ENCODE measurements around the gene EDEM1. TPM values are rescaled to one million over a fixed set of nuclear protein-coding genes. Genes with fewer than 3 reads are reported as not detected.
A peak's percentile ranks its signal among the peaks of the same experiment; 100 is the strongest.
"Not testable (repeated sequence)": the region's sequence is repeated elsewhere in the genome, so short reads cannot be mapped to it uniquely, and the experiment has no call there.

The EDEM1 gene
- polyA plus RNA-seq, 2 donors, result 5.8 to 9.0 TPM

GRCh38 chr3:5238545-5238944 lies 51.0 kb downstream of the EDEM1 start:
- WGBS, 2 donors, result 60% methylated on average over 5 of the region's 5 CpGs
- no peaks in the 10 kb centered on the region for H3K27me3 ChIP-seq (ENCODE audit: control insufficient read depth in 1 of 2, insufficient read depth in 2 of 2, low read length in 2 of 2)
- H3K9me3 ChIP-seq (ENCODE audit: control insufficient read depth in 2 of 2, insufficient read depth in 1 of 2, low read depth in 1 of 2, low read length in 1 of 2), result no peaks in the 10 kb centered on the region
- no peaks in the 10 kb centered on the region for H3K36me3 ChIP-seq (ENCODE audit: control insufficient read depth in 2 of 2, insufficient read depth in 2 of 2, low read length in 1 of 2)
- H3K4me3 ChIP-seq (ENCODE audit: low read depth in 1 of 2, low read length in 2 of 2), result no peak overlapping the region
- no peak overlapping the region for H3K27ac ChIP-seq (ENCODE audit: low read depth in 2 of 2, low read length in 1 of 2)
- no peaks in the 10 kb centered on the region for H3K4me1 ChIP-seq (ENCODE audit: control insufficient read depth in 2 of 2, insufficient read depth in 2 of 2, low read length in 1 of 2)

GRCh38 chr3:5239602-5240001 lies 52.1 kb downstream of the EDEM1 start:
- H3K27me3 ChIP-seq (ENCODE audit: control insufficient read depth in 1 of 2, insufficient read depth in 2 of 2, low read length in 2 of 2), result no peaks in the 10 kb centered on the region
- H3K27ac ChIP-seq (ENCODE audit: low read depth in 2 of 2, low read length in 1 of 2), result no peak overlapping the region
- H3K36me3 ChIP-seq (ENCODE audit: control insufficient read depth in 2 of 2, insufficient read depth in 2 of 2, low read length in 1 of 2), result no peaks in the 10 kb centered on the region
- H3K4me3 ChIP-seq (ENCODE audit: low read depth in 1 of 2, low read length in 2 of 2), result no peak overlapping the region
- WGBS, 2 donors, result 36% methylated on average over 4 of the region's 4 CpGs
- no peaks in the 10 kb centered on the region for H3K4me1 ChIP-seq (ENCODE audit: control insufficient read depth in 2 of 2, insufficient read depth in 2 of 2, low read length in 1 of 2)
- no peaks in the 10 kb centered on the region for H3K9me3 ChIP-seq (ENCODE audit: control insufficient read depth in 2 of 2, insufficient read depth in 1 of 2, low read depth in 1 of 2, low read length in 1 of 2)

GRCh38 chr3:5240740-5241139 lies 53.2 kb downstream of the EDEM1 start:
- no peaks in the 10 kb centered on the region for H3K27me3 ChIP-seq (ENCODE audit: control insufficient read depth in 1 of 2, insufficient read depth in 2 of 2, low read length in 2 of 2)
- no peaks in the 10 kb centered on the region for H3K36me3 ChIP-seq (ENCODE audit: control insufficient read depth in 2 of 2, insufficient read depth in 2 of 2, low read length in 1 of 2)
- H3K4me1 ChIP-seq (ENCODE audit: control insufficient read depth in 2 of 2, insufficient read depth in 2 of 2, low read length in 1 of 2), result no peaks in the 10 kb centered on the region
- WGBS, 2 donors, result 77 to 80% methylated on average over 1 of the region's 1 CpG
- H3K4me3 ChIP-seq (ENCODE audit: low read depth in 1 of 2, low read length in 2 of 2), result no peak overlapping the region
- H3K27ac ChIP-seq (ENCODE audit: low read depth in 2 of 2, low read length in 1 of 2), result no peak overlapping the region
- no peaks in the 10 kb centered on the region for H3K9me3 ChIP-seq (ENCODE audit: control insufficient read depth in 2 of 2, insufficient read depth in 1 of 2, low read depth in 1 of 2, low read length in 1 of 2)

GRCh38 chr3:5242785-5243184 lies 55.3 kb downstream of the EDEM1 start:
- H3K4me1 ChIP-seq (ENCODE audit: control insufficient read depth in 2 of 2, insufficient read depth in 2 of 2, low read length in 1 of 2); H3K27me3 ChIP-seq (ENCODE audit: control insufficient read depth in 1 of 2, insufficient read depth in 2 of 2, low read length in 2 of 2); H3K36me3 ChIP-seq (ENCODE audit: control insufficient read depth in 2 of 2, insufficient read depth in 2 of 2, low read length in 1 of 2); H3K4me3 ChIP-seq (ENCODE audit: low read depth in 1 of 2, low read length in 2 of 2); H3K9me3 ChIP-seq (ENCODE audit: control insufficient read depth in 2 of 2, insufficient read depth in 1 of 2, low read depth in 1 of 2, low read length in 1 of 2); H3K27ac ChIP-seq (ENCODE audit: low read depth in 2 of 2, low read length in 1 of 2): not testable (repeated sequence)
- WGBS, 2 donors, result 87 to 92% methylated on average over 20 to 23 of the region's 23 CpGs

- no peaks in the 10 kb centered on the region for H3K27me3 ChIP-seq (ENCODE audit: control insufficient read depth in 1 of 2, insufficient read depth in 2 of 2, low read length in 2 of 2)
- no peak overlapping the region for H3K4me3 ChIP-seq (ENCODE audit: low read depth in 1 of 2, low read length in 2 of 2)
- H3K27ac ChIP-seq (ENCODE audit: low read depth in 2 of 2, low read length in 1 of 2), result no peak overlapping the region
- H3K9me3 ChIP-seq (ENCODE audit: control insufficient read depth in 2 of 2, insufficient read depth in 1 of 2, low read depth in 1 of 2, low read length in 1 of 2), result no peaks in the 10 kb centered on the region
- no peaks in the 10 kb centered on the region for H3K4me1 ChIP-seq (ENCODE audit: control insufficient read depth in 2 of 2, insufficient read depth in 2 of 2, low read length in 1 of 2)
- no peaks in the 10 kb centered on the region for H3K36me3 ChIP-seq (ENCODE audit: control insufficient read depth in 2 of 2, insufficient read depth in 2 of 2, low read length in 1 of 2)
Measured at GRCh38 chr3:5245927-5246326, 58.4 kb downstream of the EDEM1 start.

GRCh38 chr3:5248822-5249221 lies 61.3 kb downstream of the EDEM1 start:
- Histone ChIP-seq H3K4me3 (ENCODE audit: low read depth in 1 of 2, low read length in 2 of 2) (no peak overlapping the region), H3K4me1 (ENCODE audit: control insufficient read depth in 2 of 2, insufficient read depth in 2 of 2, low read length in 1 of 2) (no peaks in the 10 kb centered on the region), H3K27me3 (ENCODE audit: control insufficient read depth in 1 of 2, insufficient read depth in 2 of 2, low read length in 2 of 2) (no peaks in the 10 kb centered on the region), H3K36me3 (ENCODE audit: control insufficient read depth in 2 of 2, insufficient read depth in 2 of 2, low read length in 1 of 2) (no peaks in the 10 kb centered on the region), H3K27ac (ENCODE audit: low read depth in 2 of 2, low read length in 1 of 2) (no peak overlapping the region), H3K9me3 (ENCODE audit: control insufficient read depth in 2 of 2, insufficient read depth in 1 of 2, low read depth in 1 of 2, low read length in 1 of 2) (no peaks in the 10 kb centered on the region)
- 85 to 86% methylated on average over 3 of the region's 3 CpGs for WGBS, 2 donors

- no peak overlapping the region for H3K27ac ChIP-seq (ENCODE audit: low read depth in 2 of 2, low read length in 1 of 2)
- H3K9me3 ChIP-seq (ENCODE audit: control insufficient read depth in 2 of 2, insufficient read depth in 1 of 2, low read depth in 1 of 2, low read length in 1 of 2), result no peaks in the 10 kb centered on the region
- WGBS, 2 donors, result 24 to 28% methylated on average over 9 of the region's 9 CpGs
- H3K4me1 ChIP-seq (ENCODE audit: control insufficient read depth in 2 of 2, insufficient read depth in 2 of 2, low read length in 1 of 2), result no peaks in the 10 kb centered on the region
- H3K27me3 ChIP-seq (ENCODE audit: control insufficient read depth in 1 of 2, insufficient read depth in 2 of 2, low read length in 2 of 2), result no peaks in the 10 kb centered on the region
- no peaks in the 10 kb centered on the region for H3K36me3 ChIP-seq (ENCODE audit: control insufficient read depth in 2 of 2, insufficient read depth in 2 of 2, low read length in 1 of 2)
- peak overlapping the region in 1 of 2 donors; percentile 40 for H3K4me3 ChIP-seq (ENCODE audit: low read depth in 1 of 2, low read length in 2 of 2)
Measured at GRCh38 chr3:5250467-5251195, 63.1 kb downstream of the EDEM1 start.

GRCh38 chr3:5251196-5251583 lies 63.7 kb downstream of the EDEM1 start:
- no peaks in the 10 kb centered on the region for H3K36me3 ChIP-seq (ENCODE audit: control insufficient read depth in 2 of 2, insufficient read depth in 2 of 2, low read length in 1 of 2)
- no peaks in the 10 kb centered on the region for H3K4me1 ChIP-seq (ENCODE audit: control insufficient read depth in 2 of 2, insufficient read depth in 2 of 2, low read length in 1 of 2)
- H3K9me3 ChIP-seq (ENCODE audit: control insufficient read depth in 2 of 2, insufficient read depth in 1 of 2, low read depth in 1 of 2, low read length in 1 of 2), result no peaks in the 10 kb centered on the region
- H3K27ac ChIP-seq (ENCODE audit: low read depth in 2 of 2, low read length in 1 of 2), result no peak overlapping the region
- H3K27me3 ChIP-seq (ENCODE audit: control insufficient read depth in 1 of 2, insufficient read depth in 2 of 2, low read length in 2 of 2), result no peaks in the 10 kb centered on the region
- H3K4me3 ChIP-seq (ENCODE audit: low read depth in 1 of 2, low read length in 2 of 2), result peak overlapping the region in 1 of 2 donors; percentile 40
- 26 to 34% methylated on average over 6 of the region's 6 CpGs for WGBS, 2 donors

GRCh38 chr3:5252131-5252530 lies 64.6 kb downstream of the EDEM1 start:
- H3K9me3 ChIP-seq (ENCODE audit: control insufficient read depth in 2 of 2, insufficient read depth in 1 of 2, low read depth in 1 of 2, low read length in 1 of 2), result no peaks in the 10 kb centered on the region
- H3K27ac ChIP-seq (ENCODE audit: low read depth in 2 of 2, low read length in 1 of 2), result no peak overlapping the region
- H3K4me3 ChIP-seq (ENCODE audit: low read depth in 1 of 2, low read length in 2 of 2), result no peak overlapping the region
- 80 to 87% methylated on average over 3 of the region's 3 CpGs for WGBS, 2 donors
- H3K4me1 ChIP-seq (ENCODE audit: control insufficient read depth in 2 of 2, insufficient read depth in 2 of 2, low read length in 1 of 2), result no peaks in the 10 kb centered on the region
- no peaks in the 10 kb centered on the region for H3K27me3 ChIP-seq (ENCODE audit: control insufficient read depth in 1 of 2, insufficient read depth in 2 of 2, low read length in 2 of 2)
- no peaks in the 10 kb centered on the region for H3K36me3 ChIP-seq (ENCODE audit: control insufficient read depth in 2 of 2, insufficient read depth in 2 of 2, low read length in 1 of 2)

- Histone ChIP-seq H3K36me3 (ENCODE audit: control insufficient read depth in 2 of 2, insufficient read depth in 2 of 2, low read length in 1 of 2) (no peaks in the 10 kb centered on the region), H3K27ac (ENCODE audit: low read depth in 2 of 2, low read length in 1 of 2) (no peak overlapping the region)
- 84 to 87% methylated on average over 12 of the region's 12 CpGs for WGBS, 2 donors
Measured at GRCh38 chr3:5254281-5255048, 67.0 kb downstream of the EDEM1 start.

More at GRCh38 chr3:5254281-5255048, 67.0 kb downstream of the EDEM1 start:
- Histone ChIP-seq H3K9me3 (ENCODE audit: control insufficient read depth in 2 of 2, insufficient read depth in 1 of 2, low read depth in 1 of 2, low read length in 1 of 2) (no peaks in the 10 kb centered on the region), H3K27me3 (ENCODE audit: control insufficient read depth in 1 of 2, insufficient read depth in 2 of 2, low read length in 2 of 2) (no peaks in the 10 kb centered on the region), H3K4me1 (ENCODE audit: control insufficient read depth in 2 of 2, insufficient read depth in 2 of 2, low read length in 1 of 2) (no peaks in the 10 kb centered on the region), H3K4me3 (ENCODE audit: low read depth in 1 of 2, low read length in 2 of 2) (no peak overlapping the region)

Data from esophagus (tissue), 2 donors.